ENCODE results near the gene RPTOR.

RPTOR gene

GRCh38 chr17:80797741-80798594 lies 253.3 kb downstream of the RPTOR start:
- no peaks in the 10 kb centered on the region for H3K27me3 ChIP-seq (ENCODE audit: insufficient read depth, low read length)
- no peak overlapping the region for H3K27ac ChIP-seq (ENCODE audit: low read depth, low read length)
- no peak overlapping the region for H3K9ac ChIP-seq (ENCODE audit: low read depth, low read length)
- H3K36me3 ChIP-seq (ENCODE audit: insufficient read depth, low read length) = no peaks in the 10 kb centered on the region
- no peak overlapping the region for H3K4me3 ChIP-seq (ENCODE audit: low read length)
- H3K4me1 ChIP-seq (ENCODE audit: insufficient read depth, low read length) = no peaks in the 10 kb centered on the region
- WGBS = 96% methylated on average over 18 of the region's 18 CpGs
- H3K9me3 ChIP-seq (ENCODE audit: insufficient read depth, low read depth, low read length) = no peaks in the 10 kb centered on the region

GRCh38 chr17:80798595-80799537 lies 254.2 kb downstream of the RPTOR start:
- no peaks in the 10 kb centered on the region for H3K27me3 ChIP-seq (ENCODE audit: insufficient read depth, low read length)
- WGBS = 93% methylated on average over 24 of the region's 25 CpGs
- no peak overlapping the region for H3K27ac ChIP-seq (ENCODE audit: low read depth, low read length)
- no peaks in the 10 kb centered on the region for H3K9me3 ChIP-seq (ENCODE audit: insufficient read depth, low read depth, low read length)
- no peaks in the 10 kb centered on the region for H3K36me3 ChIP-seq (ENCODE audit: insufficient read depth, low read length)
- no peak overlapping the region for H3K9ac ChIP-seq (ENCODE audit: low read depth, low read length)
- H3K4me3 ChIP-seq (ENCODE audit: low read length) = no peak overlapping the region
- no peaks in the 10 kb centered on the region for H3K4me1 ChIP-seq (ENCODE audit: insufficient read depth, low read length)

GRCh38 chr17:80799538-80800480 lies 255.2 kb downstream of the RPTOR start:
- 93% methylated on average over 40 of the region's 40 CpGs for WGBS
- no peaks in the 10 kb centered on the region for H3K36me3 ChIP-seq (ENCODE audit: insufficient read depth, low read length)
- H3K27ac ChIP-seq (ENCODE audit: low read depth, low read length) = no peak overlapping the region
- peaks cover under 1% of the 10 kb centered on the region; the same call in 1 of the 2 replicates for H3K4me1 ChIP-seq (ENCODE audit: insufficient read depth, low read length)
- no peak overlapping the region for H3K4me3 ChIP-seq (ENCODE audit: low read length)
- no peaks in the 10 kb centered on the region for H3K9me3 ChIP-seq (ENCODE audit: insufficient read depth, low read depth, low read length)
- H3K27me3 ChIP-seq (ENCODE audit: insufficient read depth, low read length) = no peaks in the 10 kb centered on the region
- no peak overlapping the region for H3K9ac ChIP-seq (ENCODE audit: low read depth, low read length)

- no peak overlapping the region for H3K9ac ChIP-seq (ENCODE audit: low read depth, low read length)
- H3K27me3 ChIP-seq (ENCODE audit: insufficient read depth, low read length) = no peaks in the 10 kb centered on the region
- no peak overlapping the region for H3K27ac ChIP-seq (ENCODE audit: low read depth, low read length)
- no peaks in the 10 kb centered on the region for H3K9me3 ChIP-seq (ENCODE audit: insufficient read depth, low read depth, low read length)
- WGBS = 95% methylated on average over 18 of the region's 18 CpGs
- no peak overlapping the region for H3K4me3 ChIP-seq (ENCODE audit: low read length)
- H3K36me3 ChIP-seq (ENCODE audit: insufficient read depth, low read length) = no peaks in the 10 kb centered on the region
- peaks cover 8% of the 10 kb centered on the region; the same call in 1 of the 2 replicates for H3K4me1 ChIP-seq (ENCODE audit: insufficient read depth, low read length)
Observed at GRCh38 chr17:80800481-80801391, 256.1 kb downstream of the RPTOR start.

- H3K4me3 ChIP-seq (ENCODE audit: low read length) = no peak overlapping the region
- no peak overlapping the region for H3K9ac ChIP-seq (ENCODE audit: low read depth, low read length)
- 94% methylated on average over 37 of the region's 37 CpGs for WGBS
- no peak overlapping the region for H3K27ac ChIP-seq (ENCODE audit: low read depth, low read length)
- peaks cover 17% of the 10 kb centered on the region for H3K9me3 ChIP-seq (ENCODE audit: insufficient read depth, low read depth, low read length)
- H3K36me3 ChIP-seq (ENCODE audit: insufficient read depth, low read length) = no peaks in the 10 kb centered on the region
- H3K27me3 ChIP-seq (ENCODE audit: insufficient read depth, low read length) = no peaks in the 10 kb centered on the region
- peaks cover 8% of the 10 kb centered on the region; the same call in 1 of the 2 replicates for H3K4me1 ChIP-seq (ENCODE audit: insufficient read depth, low read length)
Observed at GRCh38 chr17:80802626-80803450, 258.2 kb downstream of the RPTOR start.

- Histone ChIP-seq H3K4me3 (ENCODE audit: low read length) (no peak overlapping the region), H3K9me3 (ENCODE audit: insufficient read depth, low read depth, low read length) (peaks cover 17% of the 10 kb centered on the region), H3K9ac (ENCODE audit: low read depth, low read length) (no peak overlapping the region), H3K36me3 (ENCODE audit: insufficient read depth, low read length) (no peaks in the 10 kb centered on the region), H3K27ac (ENCODE audit: low read depth, low read length) (no peak overlapping the region), H3K4me1 (ENCODE audit: insufficient read depth, low read length) (peaks cover 8% of the 10 kb centered on the region; the same call in 1 of the 2 replicates), H3K27me3 (ENCODE audit: insufficient read depth, low read length) (no peaks in the 10 kb centered on the region)
- WGBS = 94% methylated on average over 36 of the region's 36 CpGs
Observed at GRCh38 chr17:80803451-80804428, 259.1 kb downstream of the RPTOR start.

GRCh38 chr17:80804466-80804865 lies 259.8 kb downstream of the RPTOR start:
- 90% methylated on average over 15 of the region's 15 CpGs for WGBS
- Histone ChIP-seq H3K27me3 (ENCODE audit: insufficient read depth, low read length) (no peaks in the 10 kb centered on the region), H3K4me3 (ENCODE audit: low read length) (no peak overlapping the region)

GRCh38 chr17:80805032-80805751 lies 260.6 kb downstream of the RPTOR start:
- no peaks in the 10 kb centered on the region for H3K36me3 ChIP-seq (ENCODE audit: insufficient read depth, low read length)
- H3K4me1 ChIP-seq (ENCODE audit: insufficient read depth, low read length) = peaks cover 8% of the 10 kb centered on the region; the same call in 1 of the 2 replicates
- H3K9ac ChIP-seq (ENCODE audit: low read depth, low read length) = no peak overlapping the region
- no peak overlapping the region for H3K27ac ChIP-seq (ENCODE audit: low read depth, low read length)
- no peaks in the 10 kb centered on the region for H3K27me3 ChIP-seq (ENCODE audit: insufficient read depth, low read length)
- H3K4me3 ChIP-seq (ENCODE audit: low read length) = no peak overlapping the region
- 59% methylated on average over 15 of the region's 15 CpGs for WGBS
- peaks cover 17% of the 10 kb centered on the region for H3K9me3 ChIP-seq (ENCODE audit: insufficient read depth, low read depth, low read length)

More at GRCh38 chr17:80804466-80804865, 259.8 kb downstream of the RPTOR start:
- Histone ChIP-seq H3K9me3 (ENCODE audit: insufficient read depth, low read depth, low read length) (peaks cover 17% of the 10 kb centered on the region), H3K9ac (ENCODE audit: low read depth, low read length) (no peak overlapping the region), H3K36me3 (ENCODE audit: insufficient read depth, low read length) (no peaks in the 10 kb centered on the region), H3K27ac (ENCODE audit: low read depth, low read length) (no peak overlapping the region), H3K4me1 (ENCODE audit: insufficient read depth, low read length) (peaks cover 8% of the 10 kb centered on the region; the same call in 1 of the 2 replicates)
